H9 (cell line): Measurements from ENCODE around the gene LRRC26. TPM values are rescaled to one million over a fixed set of nuclear protein-coding genes. Genes with fewer than 3 reads are reported as not detected.

Source experiments
- DNase-seq: peaks from one replicate; pipeline ENCODE4 v3.0.0-alpha.2; 2017
- H2AFZ ChIP-seq: one replicate; pipeline ENCODE4 v1.6.1; 2013; ENCODE audit warnings: mild to moderate bottlenecking, low read length, control low read depth, moderate library complexity
- H2AK5ac ChIP-seq: 2 replicates; pipeline ENCODE4 v1.6.1; 2013; ENCODE audit warnings: low read length, control low read depth, mixed read lengths; ENCODE audit not compliant: insufficient read length
- H2BK120ac ChIP-seq: one replicate; pipeline ENCODE4 v1.6.1; 2013; ENCODE audit warnings: low read depth, mild to moderate bottlenecking, low read length, control low read depth, inconsistent platforms; ENCODE audit not compliant: poor library complexity, severe bottlenecking
- H2BK12ac ChIP-seq: 2 replicates; pipeline ENCODE4 v1.6.1; 2013; ENCODE audit warnings: low read length, control low read depth, mixed read lengths, low read depth; ENCODE audit not compliant: insufficient read length
- H2BK15ac ChIP-seq: 2 replicates; pipeline ENCODE4 v1.6.1; 2013; ENCODE audit warnings: low read depth, low read length, control low read depth
- H2BK20ac ChIP-seq: one replicate; pipeline ENCODE4 v1.6.1; 2013; ENCODE audit warnings: low read depth, mild to moderate bottlenecking, low read length, control low read depth, inconsistent platforms; ENCODE audit not compliant: poor library complexity, severe bottlenecking
- H2BK5ac ChIP-seq: 2 replicates; pipeline ENCODE4 v1.6.1; 2013; ENCODE audit warnings: low read length, control low read depth, mixed read lengths; ENCODE audit not compliant: insufficient read length
- H3K14ac ChIP-seq: 2 replicates; pipeline ENCODE4 v1.6.1; 2013; ENCODE audit warnings: low read length, control low read depth; ENCODE audit not compliant: insufficient read depth
- H3K18ac ChIP-seq: 2 replicates; pipeline ENCODE4 v1.6.1; 2013; ENCODE audit warnings: low read depth, mild to moderate bottlenecking, mixed read lengths, low read length, control low read depth; ENCODE audit not compliant: insufficient read length
- H3K23ac ChIP-seq: 2 replicates; pipeline ENCODE4 v1.6.1; 2013; ENCODE audit warnings: low read length, control low read depth, mixed read lengths, low read depth; ENCODE audit not compliant: insufficient read length
- H3K23me2 ChIP-seq: 2 replicates; pipeline ENCODE4 v1.6.1; 2013; ENCODE audit warnings: low read depth, mild to moderate bottlenecking, mixed read lengths, low read length, control low read depth; ENCODE audit not compliant: insufficient read length, poor library complexity, severe bottlenecking
- H3K27ac ChIP-seq: 2 replicates; pipeline ENCODE4 v1.5.1; 2013; ENCODE audit warnings: low read length, control low read depth, mixed read lengths, low read depth; ENCODE audit not compliant: insufficient read length
- H3K27me3 ChIP-seq: 2 replicates; pipeline ENCODE4 v1.6.1; 2013; ENCODE audit warnings: low read length, control low read depth, inconsistent platforms; ENCODE audit not compliant: insufficient read depth
- H3K4ac ChIP-seq: 2 replicates; pipeline ENCODE4 v1.6.1; 2013; ENCODE audit warnings: low read depth, mild to moderate bottlenecking, control low read depth, inconsistent platforms, low read length, moderate library complexity
- H3K4me1 ChIP-seq: 2 replicates; pipeline ENCODE4 v1.6.1; 2013; ENCODE audit warnings: low read length, control low read depth, inconsistent platforms; ENCODE audit not compliant: insufficient read depth
- H3K4me2 ChIP-seq: 2 replicates; pipeline ENCODE4 v1.6.1; 2013; ENCODE audit warnings: low read length, control low read depth, mixed read lengths; ENCODE audit not compliant: insufficient read length, insufficient read depth
- H3K56ac ChIP-seq: 2 replicates; pipeline ENCODE4 v1.6.1; 2013; ENCODE audit warnings: low read depth, mild to moderate bottlenecking, mixed read lengths, low read length, control low read depth; ENCODE audit not compliant: insufficient read length
- H3K79me1 ChIP-seq: 2 replicates; pipeline ENCODE4 v1.6.1; 2013; ENCODE audit warnings: low read depth, mild to moderate bottlenecking, moderate library complexity, low read length, control low read depth, inconsistent platforms; ENCODE audit not compliant: insufficient read depth, poor library complexity, severe bottlenecking
- H3K79me2 ChIP-seq: 2 replicates; pipeline ENCODE4 v1.6.1; 2013; ENCODE audit warnings: low read length, control low read depth, inconsistent platforms; ENCODE audit not compliant: insufficient read depth
- H3K9ac ChIP-seq: 2 replicates; pipeline ENCODE4 v1.6.1; 2013; ENCODE audit warnings: low read length, control low read depth, mixed read lengths; ENCODE audit not compliant: insufficient read length; ENCODE audit errors: extremely low read depth
- H3K9me3 ChIP-seq: one replicate; pipeline ENCODE4 v1.6.1; 2013; ENCODE audit warnings: low read depth, low read length, inconsistent platforms; ENCODE audit not compliant: control insufficient read depth
- H3T11ph ChIP-seq: one replicate; pipeline ENCODE4 v1.6.1; 2013; ENCODE audit warnings: mild to moderate bottlenecking, low read length, control low read depth, inconsistent platforms
- H4K20me1 ChIP-seq: one replicate; pipeline ENCODE4 v1.6.1; 2013; ENCODE audit not compliant: control insufficient read depth, insufficient read length, insufficient read depth
- H4K5ac ChIP-seq: 2 replicates; pipeline ENCODE4 v1.6.1; 2013; ENCODE audit warnings: low read depth, mild to moderate bottlenecking, mixed read lengths, low read length, control low read depth; ENCODE audit not compliant: insufficient read length
- H4K8ac ChIP-seq: replicated peaks from 2 replicates; pipeline ENCODE4 v1.6.1; 2013; ENCODE audit warnings: low read length, control low read depth, mixed read lengths, low read depth; ENCODE audit not compliant: insufficient read length
- H4K91ac ChIP-seq: 2 replicates; pipeline ENCODE4 v1.6.1; 2013; ENCODE audit warnings: low read depth, mild to moderate bottlenecking, moderate library complexity, mixed read lengths, low read length, control low read depth; ENCODE audit not compliant: insufficient read length
- H3K27ac Mint-ChIP-seq, 3 experiments: 2 replicates in 2 of 3; 3 replicates in 1 of 3; pipeline ENCODE4 v1.8.0; 2020 to 2021; ENCODE audit warnings: mixed read lengths in 3 of 3, mild to moderate bottlenecking in 1 of 3, moderate library complexity in 1 of 3
- H3K27me3 Mint-ChIP-seq: 2 replicates; pipeline ENCODE4 v1.8.0; 2021; ENCODE audit warnings: low read depth, mild to moderate bottlenecking, moderate library complexity, mixed read lengths
- H3K36me3 Mint-ChIP-seq, 3 experiments: 2 replicates in 2 of 3; 3 replicates in 1 of 3; pipeline ENCODE4 v1.8.0; 2020 to 2021; ENCODE audit warnings: low read depth in 3 of 3, mixed read lengths in 3 of 3; ENCODE audit not compliant: insufficient read depth in 1 of 3
- H3K4me1 Mint-ChIP-seq, 2 experiments: 2 replicates each; pipeline ENCODE4 v1.8.0; 2020; ENCODE audit warnings: mixed read lengths in 2 of 2
- H3K4me3 Mint-ChIP-seq, 2 experiments: 2 replicates in 1 of 2; 3 replicates in 1 of 2; pipeline ENCODE4 v1.8.0; 2020 to 2021; ENCODE audit warnings: mild to moderate bottlenecking in 2 of 2, mixed read lengths in 2 of 2, moderate library complexity in 1 of 2
- H3K9me3 Mint-ChIP-seq, 2 experiments: 2 replicates in 1 of 2; 3 replicates in 1 of 2; pipeline ENCODE4 v1.8.0; 2020; ENCODE audit warnings: mild to moderate bottlenecking in 2 of 2, mixed read lengths in 2 of 2, moderate library complexity in 1 of 2
- WGBS: extraction: QIAGEN DNeasy Blood & Tissue Kit; methylation state at CpG from one replicate; pipeline ENCODE4 v1.1.7; 2013; ENCODE audit warnings: missing lambda C conversion rate, low lambda C conversion rate, mixed read lengths; ENCODE audit not compliant: insufficient read length; ENCODE audit errors: extremely low coverage; 5-methylcytosine and 5-hydroxymethylcytosine counted together
- total RNA-seq: library from RNA; stranded (reverse); gene quantifications from 2 replicates; pipeline ENCODE4 v1.2.1, GENCODE V29; 2021
- TF ChIP-seq, protein P1 (sequence below): fragments of 200-600 bp; sonication (generic); conservative IDR thresholded peaks from 3 replicates; pipeline ENCODE4 v1.8.0; 2021; ENCODE audit warnings: antibody characterized with exemption, mild to moderate bottlenecking

Gene LRRC26
- total RNA-seq, 1 experiment from 2014 or later = 0.96 TPM

DNA sequence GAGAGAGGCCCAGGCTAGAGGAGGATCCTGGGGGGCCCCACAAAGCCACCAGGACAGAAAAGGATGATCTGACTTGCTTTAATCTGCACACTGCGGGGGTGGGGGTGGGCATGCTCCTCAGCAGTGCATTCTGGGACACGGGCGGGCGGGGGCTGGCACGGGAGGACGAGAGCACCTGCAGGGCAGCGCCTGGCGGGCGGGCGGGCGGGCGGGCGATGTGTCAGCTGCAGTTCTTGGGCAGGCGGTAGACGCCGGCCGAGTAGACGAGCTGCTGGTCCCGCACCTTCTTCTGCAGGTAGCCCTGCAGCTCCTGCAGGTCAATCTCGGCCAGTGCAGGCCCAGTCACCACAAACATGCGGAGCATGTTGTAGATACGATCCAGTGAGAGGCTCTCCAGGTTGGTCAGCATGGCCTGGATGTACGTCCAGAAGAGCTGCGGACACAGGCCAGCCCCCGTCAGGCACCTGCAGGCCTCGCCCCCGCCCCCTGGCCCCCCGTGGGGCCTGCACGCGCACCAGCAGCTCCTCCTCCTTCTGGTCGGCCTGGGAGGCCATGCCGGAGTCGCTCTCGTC, 5.0 kb upstream of the LRRC26 start:
- Histone ChIP-seq H3K4me2 (no peak overlapping the region), H3K4me1 (no peaks in the 10 kb centered on the region), H3K79me1 (no peaks in the 10 kb centered on the region), H3T11ph (no peak overlapping the region), H2BK5ac (no peak overlapping the region), H2BK120ac (no peak overlapping the region), H3K23ac (no peak overlapping the region), H4K91ac (no peak overlapping the region), H3K14ac (no peak overlapping the region), H3K27ac (no peak overlapping the region), H3K56ac (no peak overlapping the region), H4K5ac (no peak overlapping the region), H2BK15ac (no peak overlapping the region), H3K79me2 (no peaks in the 10 kb centered on the region), H2AFZ (no peak overlapping the region), H3K18ac (no peak overlapping the region), H3K4ac (no peak overlapping the region), H3K23me2 (no peaks in the 10 kb centered on the region), H4K8ac (no peak overlapping the region), H3K9ac (no peak overlapping the region), H2BK20ac (no peak overlapping the region), H2BK12ac (no peak overlapping the region), H3K9me3 (no peaks in the 10 kb centered on the region), H4K20me1 (no peaks in the 10 kb centered on the region), H3K27me3 (peaks cover 9% of the 10 kb centered on the region; the same call in 1 of the 2 replicates), H2AK5ac (no peak overlapping the region)
- TF ChIP-seq, protein P1, sequence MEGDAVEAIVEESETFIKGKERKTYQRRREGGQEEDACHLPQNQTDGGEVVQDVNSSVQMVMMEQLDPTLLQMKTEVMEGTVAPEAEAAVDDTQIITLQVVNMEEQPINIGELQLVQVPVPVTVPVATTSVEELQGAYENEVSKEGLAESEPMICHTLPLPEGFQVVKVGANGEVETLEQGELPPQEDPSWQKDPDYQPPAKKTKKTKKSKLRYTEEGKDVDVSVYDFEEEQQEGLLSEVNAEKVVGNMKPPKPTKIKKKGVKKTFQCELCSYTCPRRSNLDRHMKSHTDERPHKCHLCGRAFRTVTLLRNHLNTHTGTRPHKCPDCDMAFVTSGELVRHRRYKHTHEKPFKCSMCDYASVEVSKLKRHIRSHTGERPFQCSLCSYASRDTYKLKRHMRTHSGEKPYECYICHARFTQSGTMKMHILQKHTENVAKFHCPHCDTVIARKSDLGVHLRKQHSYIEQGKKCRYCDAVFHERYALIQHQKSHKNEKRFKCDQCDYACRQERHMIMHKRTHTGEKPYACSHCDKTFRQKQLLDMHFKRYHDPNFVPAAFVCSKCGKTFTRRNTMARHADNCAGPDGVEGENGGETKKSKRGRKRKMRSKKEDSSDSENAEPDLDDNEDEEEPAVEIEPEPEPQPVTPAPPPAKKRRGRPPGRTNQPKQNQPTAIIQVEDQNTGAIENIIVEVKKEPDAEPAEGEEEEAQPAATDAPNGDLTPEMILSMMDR = peak; percentile 17; the same call in 1 of the 3 replicates
- H3K4me3 Mint-ChIP-seq = peak overlapping the region in 1 of 2 experiments; percentile 21; a peak in 1 of 5 replicates
- DNase-seq = peak; percentile 57
- H3K27ac Mint-ChIP-seq = no peak overlapping the region
- no CpG with 5 or more reads among the region's 34 CpGs for WGBS
- peaks cover 3 to 14% of the 10 kb centered on the region in 2 experiments for H3K4me1 Mint-ChIP-seq
- H3K36me3 Mint-ChIP-seq = peaks cover 0 to 11% (median 5%) of the 10 kb centered on the region in 3 experiments; a peak in 5 of 7 replicates
- H3K9me3 Mint-ChIP-seq = no peaks in the 10 kb centered on the region
- H3K27me3 Mint-ChIP-seq = peaks cover 60% of the 10 kb centered on the region
